Measurements from ENCODE around the gene GFOD1.

The GFOD1 gene

GRCh38 chr6:13373919-13374318 is 113.5 kb downstream of the GFOD1 start:
- no peak for DNase-seq

GRCh38 chr6:13373488-13373886 is 113.9 kb downstream of the GFOD1 start:
- DNase-seq: no peak

- DNase-seq: no peak
These were observed 114.5 kb downstream of the GFOD1 start for GRCh38 chr6:13372688-13373487.

GRCh38 chr6:13372076-13372475 is 115.3 kb downstream of the GFOD1 start:
- DNase-seq: no peak

- DNase-seq: no peak
These were observed 115.9 kb downstream of the GFOD1 start for GRCh38 chr6:13371421-13372072.

- DNase-seq: no peak
These were observed 116.8 kb downstream of the GFOD1 start for GRCh38 chr6:13370623-13371022.

- DNase-seq: no peak
These were observed 117.8 kb downstream of the GFOD1 start for GRCh38 chr6:13369591-13369990.

GRCh38 chr6:13368731-13369115 is 118.7 kb downstream of the GFOD1 start:
- DNase-seq: no peak

GRCh38 chr6:13368079-13368730 is 119.2 kb downstream of the GFOD1 start:
- DNase-seq: no peak

- DNase-seq: no peak
These were observed 120.0 kb downstream of the GFOD1 start for GRCh38 chr6:13367396-13367795.

- DNase-seq: no peak
These were observed 122.1 kb downstream of the GFOD1 start for GRCh38 chr6:13365320-13365719.

- DNase-seq: no peak
These were observed 122.6 kb downstream of the GFOD1 start for GRCh38 chr6:13364842-13365241.

GRCh38 chr6:13362412-13362811 is 125.0 kb downstream of the GFOD1 start:
- DNase-seq: no peak

GRCh38 chr6:13360671-13361540 is 126.5 kb downstream of the GFOD1 start:
- no peak for DNase-seq

GRCh38 chr6:13359287-13359686 is 128.1 kb downstream of the GFOD1 start:
- no peak for DNase-seq

GRCh38 chr6:13358511-13358910 is 128.9 kb downstream of the GFOD1 start:
- DNase-seq: no peak

GRCh38 chr6:13357551-13358075 is 129.8 kb downstream of the GFOD1 start:
- DNase-seq: no peak

- no peak for DNase-seq
These were observed 131.2 kb downstream of the GFOD1 start for GRCh38 chr6:13355999-13356785.

- DNase-seq: no peak
These were observed 132.1 kb downstream of the GFOD1 start for GRCh38 chr6:13355043-13355945.

- peak; percentile 31 for DNase-seq
These were observed 132.9 kb downstream of the GFOD1 start for GRCh38 chr6:13354331-13355042.
